ENCODE data around the gene FOXI1.

- TF ChIP-seq POLR2AphosphoS5 (IDR thresholded peaks at IDR 0.05; ENCODE audit: insufficient read depth, low read depth, low read length) (no peak), CTCF (IDR thresholded peaks at IDR 0.05; ENCODE audit: extremely low read depth in 1 of 2, insufficient read depth in 1 of 2, low read depth in 1 of 2, low read length in 2 of 2) (no peak), MAX (IDR thresholded peaks at IDR 0.05; ENCODE audit: insufficient read depth, insufficient read length) (no peak)
Observed at GRCh38 chr5:170057311-170057710, 48.4 kb upstream of the FOXI1 start.
